RWPE1 (cell line): Measurements from ENCODE around the gene KLHL1.
"Not testable (repeated sequence)": the region's sequence is repeated elsewhere in the genome, so short reads cannot be mapped to it uniquely, and the experiment has no call there.

Source experiments
- CTCF ChIA-PET: fragments of 350-600 bp; sonication (Branson Sonifier 250); formaldehyde crosslinking; extraction: SDS; loops from one replicate; lab custom pipeline; 2021; lab: Yijun Ruan, JAX
- POLR2A ChIA-PET: fragments of 400-600 bp; formaldehyde crosslinking; extraction: SDS; loops from one replicate; lab custom pipeline; 2020; ENCODE audit warnings: antibody characterized with exemption; ENCODE audit not compliant: low non-redundant PET; lab: Yijun Ruan, JAX
- DNase-seq: peaks from one replicate; pipeline ENCODE4 v3.0.0; 2012; ENCODE audit warnings: low spot score
- H3K27ac ChIP-seq: fragments of 450-650 bp; 2 replicates; pipeline ENCODE4 v1.5.1; 2017
- TF ChIP-seq, protein P1 (sequence below): fragments of 450-650 bp; conservative IDR thresholded peaks from 2 replicates; pipeline ENCODE4 v1.5.1; 2017; ENCODE audit warnings: low read depth, mild to moderate bottlenecking

KLHL1 gene, protein sequence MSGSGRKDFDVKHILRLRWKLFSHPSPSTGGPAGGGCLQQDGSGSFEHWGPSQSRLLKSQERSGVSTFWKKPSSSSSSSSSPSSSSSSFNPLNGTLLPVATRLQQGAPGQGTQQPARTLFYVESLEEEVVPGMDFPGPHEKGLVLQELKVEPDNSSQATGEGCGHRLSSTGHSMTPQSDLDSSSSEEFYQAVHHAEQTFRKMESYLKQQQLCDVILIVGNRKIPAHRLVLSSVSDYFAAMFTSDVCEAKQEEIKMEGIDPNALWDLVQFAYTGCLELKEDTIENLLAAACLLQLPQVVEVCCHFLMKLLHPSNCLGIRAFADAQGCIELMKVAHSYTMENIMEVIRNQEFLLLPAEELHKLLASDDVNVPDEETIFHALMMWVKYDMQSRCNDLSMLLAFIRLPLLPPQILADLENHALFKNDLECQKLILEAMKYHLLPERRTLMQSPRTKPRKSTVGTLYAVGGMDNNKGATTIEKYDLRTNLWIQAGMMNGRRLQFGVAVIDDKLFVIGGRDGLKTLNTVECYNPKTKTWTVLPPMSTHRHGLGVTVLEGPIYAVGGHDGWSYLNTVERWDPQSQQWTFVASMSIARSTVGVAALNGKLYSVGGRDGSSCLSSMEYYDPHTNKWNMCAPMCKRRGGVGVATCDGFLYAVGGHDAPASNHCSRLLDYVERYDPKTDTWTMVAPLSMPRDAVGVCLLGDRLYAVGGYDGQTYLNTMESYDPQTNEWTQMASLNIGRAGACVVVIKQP

DNA sequence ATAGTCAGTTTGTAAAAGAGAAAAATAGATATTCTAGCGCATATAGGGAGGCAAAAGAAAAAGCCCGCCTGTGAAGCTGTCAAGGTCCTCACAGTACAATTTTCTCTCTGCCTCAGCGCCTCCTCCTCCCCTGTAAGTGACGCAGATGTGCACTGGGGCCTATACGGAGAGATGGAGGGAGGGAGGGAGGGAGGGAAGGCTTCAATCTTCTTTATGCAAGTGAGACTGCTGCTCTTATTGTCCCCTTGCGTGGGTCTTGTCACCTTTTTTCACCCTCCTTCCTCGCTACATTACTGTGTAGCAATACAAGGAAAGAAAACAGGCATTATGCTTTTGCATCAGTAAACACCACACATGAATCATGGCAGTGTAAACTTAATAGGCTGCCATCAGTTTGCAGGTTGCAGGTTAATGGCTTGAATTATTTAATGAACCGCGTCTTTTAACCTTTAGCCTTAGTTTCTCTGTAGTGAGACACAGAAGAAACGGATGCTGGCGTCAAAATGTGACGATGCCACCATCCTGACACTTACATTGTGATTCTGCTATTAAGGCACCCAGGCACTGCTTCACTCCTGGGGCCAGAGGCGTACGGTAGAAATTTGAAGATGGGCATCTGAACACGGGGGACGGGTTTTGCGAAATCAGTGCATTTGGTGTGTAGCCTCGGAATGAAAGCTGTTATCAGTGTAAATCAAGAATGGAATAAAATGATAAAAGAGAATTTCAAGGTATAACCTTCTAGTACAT, at the start of gene KLHL1:
Gene KLHL1, minus strand, starts transcription at position 97 of the 750 bp plus-strand sequence. CDS start 753 bp downstream, outside the sequence.
- H3K27ac ChIP-seq = no peak within 1 kb of the TSS
- ChIA-PET CTCF (no interaction called here), POLR2A (no interaction called here)
- DNase-seq = no peak
- TF ChIP-seq, protein P1, sequence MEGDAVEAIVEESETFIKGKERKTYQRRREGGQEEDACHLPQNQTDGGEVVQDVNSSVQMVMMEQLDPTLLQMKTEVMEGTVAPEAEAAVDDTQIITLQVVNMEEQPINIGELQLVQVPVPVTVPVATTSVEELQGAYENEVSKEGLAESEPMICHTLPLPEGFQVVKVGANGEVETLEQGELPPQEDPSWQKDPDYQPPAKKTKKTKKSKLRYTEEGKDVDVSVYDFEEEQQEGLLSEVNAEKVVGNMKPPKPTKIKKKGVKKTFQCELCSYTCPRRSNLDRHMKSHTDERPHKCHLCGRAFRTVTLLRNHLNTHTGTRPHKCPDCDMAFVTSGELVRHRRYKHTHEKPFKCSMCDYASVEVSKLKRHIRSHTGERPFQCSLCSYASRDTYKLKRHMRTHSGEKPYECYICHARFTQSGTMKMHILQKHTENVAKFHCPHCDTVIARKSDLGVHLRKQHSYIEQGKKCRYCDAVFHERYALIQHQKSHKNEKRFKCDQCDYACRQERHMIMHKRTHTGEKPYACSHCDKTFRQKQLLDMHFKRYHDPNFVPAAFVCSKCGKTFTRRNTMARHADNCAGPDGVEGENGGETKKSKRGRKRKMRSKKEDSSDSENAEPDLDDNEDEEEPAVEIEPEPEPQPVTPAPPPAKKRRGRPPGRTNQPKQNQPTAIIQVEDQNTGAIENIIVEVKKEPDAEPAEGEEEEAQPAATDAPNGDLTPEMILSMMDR = no peak

DNA sequence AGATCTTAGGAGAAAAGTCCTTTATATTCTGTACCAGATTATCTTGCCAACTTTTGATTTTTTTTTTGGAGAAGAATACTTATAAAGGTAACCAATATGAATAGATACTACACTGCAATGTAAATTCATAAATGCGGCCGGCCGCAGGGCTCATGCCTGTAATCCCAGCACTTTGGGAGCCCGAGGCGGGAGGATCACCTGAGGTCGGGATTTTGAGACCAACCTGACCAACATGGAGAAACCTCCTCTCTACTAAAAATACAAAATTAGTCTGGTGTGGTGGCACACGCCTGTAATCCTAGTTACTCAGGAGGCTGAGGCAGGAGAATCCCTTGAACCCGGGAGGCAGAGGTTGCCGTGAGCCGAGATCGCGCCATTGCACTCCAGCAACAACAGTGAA, 34.4 kb upstream of the KLHL1 start:
- POLR2A ChIA-PET, DNase-seq, CTCF ChIA-PET, H3K27ac ChIP-seq: not testable (repeated sequence)

DNA sequence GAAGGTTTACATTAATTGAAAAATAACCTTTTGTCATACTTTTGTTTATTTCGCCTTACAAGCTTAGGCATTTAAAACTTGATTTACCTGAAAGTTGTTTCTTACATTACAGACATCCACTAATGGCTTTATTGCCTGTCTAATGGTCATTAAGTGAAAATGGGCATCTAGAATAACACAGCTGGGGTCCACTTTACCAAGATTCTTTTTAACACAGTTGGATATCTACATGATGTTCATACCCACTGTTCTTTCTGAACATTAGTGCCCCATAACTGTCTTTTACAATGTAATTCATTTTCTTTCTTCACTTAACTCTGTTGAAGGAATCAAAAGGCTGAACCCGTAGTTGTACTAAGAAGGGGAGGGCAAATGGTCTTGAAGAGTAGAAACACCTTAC, 19.8 kb upstream of the KLHL1 start:
- H3K27ac ChIP-seq = no peak overlapping the region
- TF ChIP-seq, protein P1 = no peak
- no peak for DNase-seq
- POLR2A ChIA-PET = no interaction called here
- CTCF ChIA-PET = no interaction called here

DNA sequence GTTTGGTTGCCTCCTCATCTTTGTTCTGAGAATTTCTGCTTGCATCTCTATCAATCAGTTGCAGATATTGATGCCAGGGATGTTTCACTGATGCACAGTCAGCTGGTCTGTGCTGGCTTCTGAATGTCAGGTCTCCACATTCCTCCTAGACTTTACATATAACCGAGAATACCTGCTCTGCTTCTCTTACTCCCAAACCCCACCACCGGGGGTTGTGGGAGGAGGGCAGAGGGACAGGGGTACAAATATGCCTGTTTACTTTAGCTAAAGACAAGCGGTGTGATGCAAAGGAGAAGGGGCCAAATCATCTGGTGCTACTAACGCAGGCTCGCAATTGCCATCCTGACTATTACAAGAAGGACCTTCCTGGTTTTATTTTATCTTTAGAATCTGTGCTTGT, 17.4 kb upstream of the KLHL1 start:
- TF ChIP-seq, protein P1 = no peak
- H3K27ac ChIP-seq = no peak overlapping the region
- no peak for DNase-seq
- ChIA-PET CTCF (no interaction called here), POLR2A (no interaction called here)

DNA sequence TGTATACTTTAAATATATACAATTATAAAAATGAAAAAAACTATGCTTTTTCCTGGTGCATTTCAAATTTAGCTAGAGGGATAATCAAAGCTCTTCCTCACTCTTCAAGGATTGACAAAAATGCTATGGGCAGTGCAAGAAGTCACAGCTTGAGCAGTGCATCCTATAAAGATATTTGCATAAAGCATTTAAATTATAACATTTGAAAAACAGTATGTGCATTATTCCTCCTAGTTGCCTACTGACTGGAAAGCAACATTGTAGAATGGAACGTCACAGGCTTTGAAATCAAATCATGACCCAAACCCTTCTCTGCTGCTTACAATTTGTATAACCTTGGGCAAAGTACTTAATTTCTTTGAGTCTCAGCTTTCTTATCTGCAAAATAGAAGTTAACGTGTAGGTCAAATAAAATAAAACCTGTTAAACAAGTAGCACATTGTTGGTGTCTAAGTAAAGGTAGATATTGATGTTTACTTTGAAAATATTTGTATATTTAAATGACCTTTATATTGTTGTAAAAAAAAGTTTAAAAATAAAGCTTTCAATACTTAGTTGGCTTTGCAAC, 9.2 kb upstream of the KLHL1 start:
- no peak for DNase-seq
- no peak overlapping the region for H3K27ac ChIP-seq
- ChIA-PET CTCF (no interaction called here), POLR2A (no interaction called here)
- TF ChIP-seq, protein P1 = no peak

DNA sequence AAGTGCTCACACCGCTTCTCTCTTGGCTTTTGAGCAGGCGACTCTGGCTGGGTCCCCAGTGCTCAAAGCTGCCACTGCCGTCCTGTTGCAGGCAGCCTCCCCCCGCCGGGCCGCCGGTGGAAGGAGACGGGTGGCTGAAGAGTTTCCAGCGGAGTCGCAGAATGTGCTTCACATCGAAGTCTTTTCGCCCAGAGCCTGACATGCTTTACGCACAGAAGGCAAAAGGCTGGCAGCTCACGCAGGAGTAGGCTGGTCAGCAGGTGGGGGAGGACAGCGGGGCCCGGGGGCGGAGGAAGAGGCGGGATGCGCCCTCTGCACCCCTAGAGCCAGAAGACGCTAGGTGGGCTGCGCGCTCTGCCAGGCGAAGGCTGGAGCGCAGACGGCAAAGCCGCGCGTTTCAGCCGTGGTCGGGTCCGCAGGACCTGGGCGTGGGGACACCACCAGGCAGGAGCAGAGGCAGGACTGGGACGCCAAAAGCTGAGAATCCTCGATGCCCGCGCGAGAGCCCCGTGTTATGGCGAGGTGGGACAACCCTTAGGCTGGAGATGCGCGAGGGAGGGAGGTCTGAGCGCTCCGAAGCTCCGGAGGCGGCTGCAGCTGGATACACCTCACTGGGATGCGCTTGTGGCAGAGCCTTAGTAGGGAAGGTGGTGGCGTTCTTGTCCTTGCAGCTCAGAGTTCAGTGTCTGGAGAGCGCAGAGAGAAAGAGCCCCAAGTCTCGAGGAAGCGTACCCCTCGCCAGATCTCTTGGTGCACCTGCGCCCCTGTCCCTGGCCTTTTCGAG, 562 bp downstream of the KLHL1 start, which contains the start of gene ATXN8OS:
Gene ATXN8OS, plus strand, starts transcription at position 329 of the 784 bp plus-strand sequence.
- ChIA-PET POLR2A (no interaction called here), CTCF (no interaction called here)
- DNase-seq = no peak
- no peak within 1 kb of the TSS for H3K27ac ChIP-seq
- TF ChIP-seq, protein P1 = no peak
